GM12891 (cell line): Measurements from ENCODE around the gene RSPO3.
"Not testable (repeated sequence)": the region's sequence is repeated elsewhere in the genome, so short reads cannot be mapped to it uniquely, and the experiment has no call there.

ENCODE experiments used
- POLR2A ChIP-seq: IDR thresholded peaks from 2 replicates; pipeline ENCODE4 v1.6.1; 2011; ENCODE audit warnings: low read depth, low read length, control low read depth
- POLR2AphosphoS5 ChIP-seq: IDR thresholded peaks from 2 replicates; pipeline ENCODE4 v1.6.1; 2011; ENCODE audit warnings: low read depth, low read length, control low read depth

GRCh38 chr6:127233819-127234218, 115.3 kb downstream of the RSPO3 start:
- TF ChIP-seq POLR2A, POLR2AphosphoS5: not testable (repeated sequence)
